ENCODE data around the gene NRN1. TPM values are rescaled to one million over a fixed set of nuclear protein-coding genes. Genes with fewer than 3 reads are reported as not detected.

NRN1 gene
- 2.2 and 3.2 TPM in 2 replicates for total RNA-seq (2013; cell fraction: nucleolus; rRNA removed)
- total RNA-seq (2014; rRNA removed) (0.11 and 0.17 TPM in 2 replicates), total RNA-seq (2014; rRNA removed; fragmentation: Illumina TruSeq; extraction: Trizol) (0.13 and 0.18 TPM in 2 replicates), total RNA-seq (2021) (0.13 and 0.37 TPM in 2 replicates), polyA plus RNA-seq (2011; rRNA removed) (22.6 and 25.9 TPM in 2 replicates), polyA plus RNA-seq (2014; fragmentation: Illumina TruSeq; extraction: Trizol) (0.25 TPM in 1 of 2 replicates, not detected in the other), polyA plus RNA-seq (2014; fragmentation: Nextera tagmentation; extraction: Ambion mirVana) (under 1 TPM; 0.15 to 0.23 TPM), polyA plus RNA-seq (2014; rRNA removed) (0.16 and 0.26 TPM in 2 replicates), polyA plus RNA-seq (2016; fragmentation: Nextera tagmentation; extraction: Ambion mirVana) (under 1 TPM in 1 of 2 experiments, not detected in 1; 0.24 TPM), polyA minus RNA-seq (2011; rRNA and poly(A)+ RNA removed) (9.9 and 10.5 TPM in 2 replicates), Bru-seq, nascent RNA (percentile 41 among the genes with signal in this experiment), BruChase-seq, experiment 1, labeled RNA remaining after a 6-hour chase (percentile 43 among the genes with signal in this experiment), BruChase-seq, experiment 2, labeled RNA remaining after a 2-hour chase (percentile 39 among the genes with signal in this experiment)
- 1.2 TPM for polyA plus RNA-seq (2011; ENCODE audit: low read depth)
- polyA plus RNA-seq (2011; cell fraction: cytosol; rRNA removed) = 16.2 TPM in 2 replicates
- polyA plus RNA-seq (2011; cell fraction: nucleus; rRNA removed) = 9.7 and 9.8 TPM in 2 replicates
- polyA plus RNA-seq (2012) = 3.3 and 5.1 TPM in 2 replicates
- polyA minus RNA-seq (2011; cell fraction: cytosol; rRNA and poly(A)+ RNA removed) = 4.3 and 4.7 TPM in 2 replicates
- polyA minus RNA-seq (2011; cell fraction: nucleus; rRNA and poly(A)+ RNA removed) = 1.2 and 1.5 TPM in 2 replicates
- long read RNA-seq, experiment 1, partial matches to known transcripts = 3 of 9 reads
- long read RNA-seq, experiment 1, other reads (novel, unspliced or antisense) = 2 of 9 reads
- long read RNA-seq, experiment 2, transcript NRN1-201 (3 exons, 1,624 nt) = major isoform, 53 of 82 reads
- long read RNA-seq, experiment 2, transcript NRN1-203 (4 exons, 1,556 nt) = minor isoform, 6 of 82 reads
- long read RNA-seq, experiment 2, partial matches to known transcripts = 1 of 82 reads
- long read RNA-seq, experiment 2, other reads (novel, unspliced or antisense) = 21 of 82 reads

GRCh38 chr6:6006428-6007365 lies at the start of gene NRN1:
TSS of gene NRN1 (minus strand) at chr6:6006925. CDS start at chr6:6006749, 176 bp downstream.
- peaks cover 15% of the 10 kb centered on the region; the same call in 2 of the 3 replicates for H3K9me3 ChIP-seq (replicated peaks; ENCODE audit: control insufficient read depth, insufficient read depth, low read length)

More at GRCh38 chr6:6006428-6007365, at the start of gene NRN1:
- H3K4me3 ChIP-seq = peak within 1 kb of the TSS; percentile 70; the same call in 1 of the 2 replicates
- no peak within 1 kb of the TSS for H3K27ac ChIP-seq (ENCODE audit: control insufficient read depth, insufficient read depth)
- no peak for TF ChIP-seq WRNIP1 (IDR thresholded peaks at IDR 0.05; ENCODE audit: borderline replicate concordance, low read depth, low read length)
- TF ChIP-seq ATF7 (IDR thresholded peaks at IDR 0.05; ENCODE audit: low read depth) = peak; percentile 65
- H4K20me1 ChIP-seq (ENCODE audit: control insufficient read depth, insufficient read depth) = no peaks in the 10 kb centered on the region
- peak within 1 kb of the TSS; percentile 96 for H3K4me2 ChIP-seq (ENCODE audit: control insufficient read depth, insufficient read depth)
- 8% methylated on average over 42 of the region's 51 CpGs for WGBS (ENCODE audit: insufficient coverage, insufficient replicate concordance, low lambda C conversion rate, missing lambda C conversion rate)
- peaks cover 9% of the 10 kb centered on the region for H3K4me1 ChIP-seq (ENCODE audit: control insufficient read depth, insufficient read depth, low read length)
- intact Hi-C loops (cut with micrococcal nuclease; ENCODE audit: unreplicated experiment) (loop anchor here (2.0 kb wide), 1 partner anchor 536 kb away; no protein-coding TSS in a partner anchor), in situ Hi-C loops (cut with MboI) (no loop called here)
- peaks cover 22 to 50% of the 10 kb centered on the region in 2 experiments for H3K27me3 ChIP-seq (replicated peaks in 1 of 2; ENCODE audit: control insufficient read depth in 2 of 2, insufficient read depth in 2 of 2, low read length in 1 of 2)
- ChIA-PET POLR2A (interaction anchor here (1.5 kb wide), 1 partner anchor 9 kb away, joined by 4 read pairs; no protein-coding TSS in a partner anchor), CTCF (interaction anchor here (0.6 to 1.9 kb wide), 4 partner anchors 9 to 536 kb away, joined by 3 to 6 read pairs (median 4); no protein-coding TSS in a partner anchor), SMC1A (ENCODE audit: uncharacterized antibody, unreplicated experiment) (no interaction called here), RAD21 (ENCODE audit: unreplicated experiment) (interaction anchor here (0.6 to 1.0 kb wide), 2 partner anchors 11 to 500 kb away, joined by 3 read pairs; no protein-coding TSS in a partner anchor)
- H3K79me2 ChIP-seq (ENCODE audit: control insufficient read depth, insufficient read depth, low read length) = no peaks in the 10 kb centered on the region
- DNase-seq (ENCODE audit: low read depth, low spot score) (no peak), FAIRE-seq (no peak), ATAC-seq (no peak)
- H3K9ac ChIP-seq (ENCODE audit: control insufficient read depth, insufficient read depth, low read length) = no peak within 1 kb of the TSS
- H3K36me3 ChIP-seq (ENCODE audit: control insufficient read depth in 2 of 2, insufficient read depth in 2 of 2, low read length in 1 of 2) = no peaks in the 10 kb centered on the region
- no TSS peak for BruUV-seq (replicated peaks)
- H2AFZ ChIP-seq (ENCODE audit: control insufficient read depth, low read depth, low read length) = peak within 1 kb of the TSS; percentile 61
